Neural cell (in vitro differentiated cells): ENCODE results near the gene FOXN1.

Experiments used
- EP300 ChIP-seq: fragments of 450-650 bp; conservative IDR thresholded peaks from 2 replicates; pipeline ENCODE4 v1.6.1; 2014; ENCODE audit warnings: antibody characterized with exemption, mild to moderate bottlenecking, moderate library complexity; ENCODE audit not compliant: poor library complexity, severe bottlenecking
- POLR2AphosphoS5 ChIP-seq: IDR thresholded peaks from 2 replicates; pipeline ENCODE4 v1.6.1; 2012
- TF ChIP-seq, protein P1 (sequence below): fragments of 450-650 bp; IDR thresholded peaks from 2 replicates; pipeline ENCODE4 v1.5.1; 2014; ENCODE audit warnings: antibody characterized with exemption, mild to moderate bottlenecking, moderate library complexity; ENCODE audit not compliant: poor library complexity, severe bottlenecking

DNA sequence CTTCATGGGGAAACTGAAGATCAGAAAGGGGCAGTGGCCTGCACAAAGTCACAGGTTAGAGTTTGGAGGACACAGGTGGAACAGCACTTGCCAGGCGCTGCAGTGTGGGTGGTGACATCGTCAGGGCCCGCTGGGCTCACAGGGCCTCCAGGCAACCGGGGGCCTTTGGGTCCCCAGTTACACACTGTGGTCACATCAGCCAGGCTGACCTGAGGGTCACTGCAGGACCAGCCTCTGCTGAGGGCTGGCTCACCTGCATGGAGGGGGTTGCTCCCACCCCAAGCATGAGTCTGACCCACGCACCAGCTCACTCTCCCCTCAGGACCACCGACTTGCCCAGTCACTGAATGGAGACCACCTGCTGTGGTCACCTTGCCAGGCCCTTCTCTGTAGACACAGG, 17.0 kb downstream of the FOXN1 start:
- TF ChIP-seq POLR2AphosphoS5 (no peak), EP300 (no peak)
- TF ChIP-seq, protein P1, sequence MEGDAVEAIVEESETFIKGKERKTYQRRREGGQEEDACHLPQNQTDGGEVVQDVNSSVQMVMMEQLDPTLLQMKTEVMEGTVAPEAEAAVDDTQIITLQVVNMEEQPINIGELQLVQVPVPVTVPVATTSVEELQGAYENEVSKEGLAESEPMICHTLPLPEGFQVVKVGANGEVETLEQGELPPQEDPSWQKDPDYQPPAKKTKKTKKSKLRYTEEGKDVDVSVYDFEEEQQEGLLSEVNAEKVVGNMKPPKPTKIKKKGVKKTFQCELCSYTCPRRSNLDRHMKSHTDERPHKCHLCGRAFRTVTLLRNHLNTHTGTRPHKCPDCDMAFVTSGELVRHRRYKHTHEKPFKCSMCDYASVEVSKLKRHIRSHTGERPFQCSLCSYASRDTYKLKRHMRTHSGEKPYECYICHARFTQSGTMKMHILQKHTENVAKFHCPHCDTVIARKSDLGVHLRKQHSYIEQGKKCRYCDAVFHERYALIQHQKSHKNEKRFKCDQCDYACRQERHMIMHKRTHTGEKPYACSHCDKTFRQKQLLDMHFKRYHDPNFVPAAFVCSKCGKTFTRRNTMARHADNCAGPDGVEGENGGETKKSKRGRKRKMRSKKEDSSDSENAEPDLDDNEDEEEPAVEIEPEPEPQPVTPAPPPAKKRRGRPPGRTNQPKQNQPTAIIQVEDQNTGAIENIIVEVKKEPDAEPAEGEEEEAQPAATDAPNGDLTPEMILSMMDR: no peak
